ENCODE results near the gene TP53TG5.

TP53TG5 gene

GRCh38 chr20:45344168-45344860 is 33.8 kb downstream of the TP53TG5 start:
- DNase-seq = no peak

- peak; percentile 63 for DNase-seq
Measured at GRCh38 chr20:45343532-45344167, 34.5 kb downstream of the TP53TG5 start.

- no peak for DNase-seq
Measured at GRCh38 chr20:45342855-45343531, 35.1 kb downstream of the TP53TG5 start.

- DNase-seq = peak; percentile 76
Measured at GRCh38 chr20:45341939-45342854, 35.9 kb downstream of the TP53TG5 start.

GRCh38 chr20:45341579-45341938 is 36.6 kb downstream of the TP53TG5 start:
- DNase-seq = no peak

- no peak for DNase-seq
Measured at GRCh38 chr20:45340951-45341350, 37.2 kb downstream of the TP53TG5 start.

- no peak for DNase-seq
Measured at GRCh38 chr20:45340236-45340847, 37.8 kb downstream of the TP53TG5 start.

- DNase-seq = no peak
Measured at GRCh38 chr20:45339799-45340198, 38.3 kb downstream of the TP53TG5 start.

GRCh38 chr20:45339084-45339483 is 39.0 kb downstream of the TP53TG5 start:
- no peak for DNase-seq

GRCh38 chr20:45338121-45339030 is 39.7 kb downstream of the TP53TG5 start:
- DNase-seq = no peak

- no peak for DNase-seq
Measured at GRCh38 chr20:45337367-45338120, 40.6 kb downstream of the TP53TG5 start.

GRCh38 chr20:45336530-45337366 is 41.4 kb downstream of the TP53TG5 start:
- no peak for DNase-seq

GRCh38 chr20:45330476-45330875 is 47.6 kb downstream of the TP53TG5 start:
- DNase-seq = no peak

- DNase-seq = no peak
Measured at GRCh38 chr20:45329497-45330319, 48.4 kb downstream of the TP53TG5 start.

- DNase-seq = no peak
Measured at GRCh38 chr20:45328451-45328850, 49.7 kb downstream of the TP53TG5 start.

GRCh38 chr20:45325371-45325770 is 52.8 kb downstream of the TP53TG5 start:
- DNase-seq = no peak

GRCh38 chr20:45323731-45324130 is 54.4 kb downstream of the TP53TG5 start:
- no peak for DNase-seq

GRCh38 chr20:45322952-45323383 is 55.2 kb downstream of the TP53TG5 start:
- DNase-seq = peak; percentile 36
